Psoas muscle (tissue), 8 donors: Measurements from ENCODE around the gene HDAC2. TPM values are rescaled to one million over a fixed set of nuclear protein-coding genes. Genes with fewer than 3 reads are reported as not detected.

Experiments
- ATAC-seq, 4 donors: fragments of 200-7000 bp; cut with Tn5 transposase; one replicate each; pipeline ENCODE4 v1.9.1; 2020; ENCODE audit warnings: moderate library complexity in 3 of 4, mild to moderate bottlenecking in 2 of 4
- DNase-seq, 2 donors: peaks; one replicate each; pipeline ENCODE4 v3.0.0-alpha.2; 2020
- H3K27ac ChIP-seq: fragments of 200-600 bp; one replicate; pipeline ENCODE4 v1.8.0; 2022
- H3K27me3 ChIP-seq, 3 donors: fragments of 200-600 bp in 1 of 3; one replicate each; pipeline versions ENCODE4 v1.6.1 to v1.8.0; 2013 to 2022; ENCODE audit warnings: low read length in 2 of 3, mild to moderate bottlenecking in 2 of 3, moderate library complexity in 1 of 3; ENCODE audit not compliant: insufficient read depth in 3 of 3
- H3K36me3 ChIP-seq, 2 donors: fragments of 200-600 bp in 1 of 2; one replicate each; pipeline versions ENCODE4 v1.6.1 to v1.8.0; 2013 to 2022; ENCODE audit warnings: low read depth in 1 of 2, mild to moderate bottlenecking in 1 of 2, moderate library complexity in 1 of 2; ENCODE audit not compliant: insufficient read depth in 1 of 2
- H3K4me1 ChIP-seq: fragments of 200-600 bp; one replicate; pipeline ENCODE4 v1.8.0; 2022
- H3K4me3 ChIP-seq: fragments of 200-600 bp; one replicate; pipeline ENCODE4 v1.8.0; 2022; ENCODE audit warnings: mild to moderate bottlenecking
- H3K9me3 ChIP-seq: fragments of 200-600 bp; one replicate; pipeline ENCODE4 v1.8.0; 2022
- CTCF ChIP-seq: fragments of 200-600 bp; IDR thresholded peaks from one replicate; pipeline ENCODE4 v1.8.0; 2022; ENCODE audit warnings: antibody characterized with exemption
- WGBS, 3 donors: extraction: QIAGEN DNeasy Blood & Tissue Kit; methylation state at CpG; one replicate each; pipeline versions ENCODE4 v1.1.6 to v1.1.7; 2013; 5-methylcytosine and 5-hydroxymethylcytosine counted together
- intact Hi-C, 2 donors: fragments of 100-400 bp; cut with DNase I; formaldehyde crosslinking; loops; one replicate each; pipeline versions ENCODE4 v1.11.0 to v1.14.2; 2022
- polyA plus RNA-seq, 3 donors: library from polyadenylated mRNA; stranded (reverse); fragments of 200-250 nt; gene quantifications; one replicate each; pipeline ENCODE4 v1.2.3, GENCODE V29; 2013
- total RNA-seq, 4 donors: library from RNA; stranded (reverse); fragmentation: NEBNext Ultra II Directional in 2 of 4; extraction: Animal tissue kit (Norgen Biotek cat#: 25700) in 2 of 4; gene quantifications; one replicate each; pipeline versions ENCODE4 v1.2.1 to v1.2.4, GENCODE V29; 2021 to 2023
- donor health status: healthy with polysubstance abuse.
- donor health status: DM: no; HTN: no; CAD: no; lungs with moderate emphysema.
- donor health status: Bipolar disorder and iron deficiency.
- donor health status: healthy.
- donor health status: DM: yes; HTN: yes; CAD: no.
- donor health status: DM: no; HTN: no; CAD: no.
- donor health status: DM: no; HTN: no; CAD: no.
- donor health status: DM: yes; HTN: yes; CAD: no.

HDAC2 gene
- total and polyA plus RNA-seq, 7 donors: 39.6 to 74.1 (median 53.3) TPM

GRCh38 chr6:113953346-113953745 is 17.6 kb downstream of the HDAC2 start:
- Histone ChIP-seq H3K4me3 (no peak overlapping the region), H3K4me1 (no peaks in the 10 kb centered on the region), H3K27me3 (no peaks in the 10 kb centered on the region), H3K9me3 (no peaks in the 10 kb centered on the region), H3K27ac (no peak overlapping the region), H3K36me3 (peaks cover 0 to 74% of the 10 kb centered on the region in 2 donors)
- intact Hi-C loops: no loop called here
- DNase-seq (no peak), ATAC-seq (no peak)
- no peak for TF ChIP-seq CTCF

DNA sequence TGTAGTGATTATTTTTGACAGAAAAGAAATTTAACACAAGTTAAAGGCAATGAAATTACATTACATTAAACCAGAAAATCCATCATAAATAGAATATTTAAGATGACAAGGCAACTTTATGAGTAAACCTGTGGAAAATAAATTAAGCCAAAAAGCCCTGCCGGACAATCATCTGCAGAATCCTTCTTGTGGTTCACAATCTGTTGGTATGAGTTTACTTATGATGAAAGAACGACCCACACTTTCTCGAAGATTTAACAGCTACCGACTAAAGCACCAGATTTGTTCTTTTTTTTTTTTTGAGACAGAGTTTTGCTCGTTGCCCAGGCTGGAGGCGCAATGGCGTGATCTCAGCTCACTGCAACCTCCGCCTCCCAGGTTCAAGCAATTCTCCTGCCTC is 21.4 kb downstream of the HDAC2 start:
- intact Hi-C loops: no loop called here
- H3K27ac ChIP-seq: no peak overlapping the region
- DNase-seq (no peak), ATAC-seq (no peak)
- H3K27me3 ChIP-seq: no peaks in the 10 kb centered on the region
- peaks cover 2 to 84% of the 10 kb centered on the region in 2 donors for H3K36me3 ChIP-seq
- H3K4me1 ChIP-seq: no peaks in the 10 kb centered on the region
- WGBS, 3 donors: 83 to 96% (median 93%) methylated on average over 8 of the region's 8 CpGs
- no peaks in the 10 kb centered on the region for H3K9me3 ChIP-seq
- H3K4me3 ChIP-seq: no peak overlapping the region
- TF ChIP-seq CTCF: no peak

- intact Hi-C loops: no loop called here
- ATAC-seq (no peak), DNase-seq (no peak)
- WGBS, 3 donors: 84 to 96% (median 90%) methylated on average over 2 of the region's 2 CpGs
- no peaks in the 10 kb centered on the region for H3K4me1 ChIP-seq
- H3K27ac ChIP-seq: no peak overlapping the region
- H3K27me3 ChIP-seq: no peaks in the 10 kb centered on the region
- TF ChIP-seq CTCF: no peak
- H3K36me3 ChIP-seq: peaks cover 5 to 94% of the 10 kb centered on the region in 2 donors
- no peaks in the 10 kb centered on the region for H3K9me3 ChIP-seq
- no peak overlapping the region for H3K4me3 ChIP-seq
These were observed 26.2 kb downstream of the HDAC2 start for GRCh38 chr6:113944701-113945100.

DNA sequence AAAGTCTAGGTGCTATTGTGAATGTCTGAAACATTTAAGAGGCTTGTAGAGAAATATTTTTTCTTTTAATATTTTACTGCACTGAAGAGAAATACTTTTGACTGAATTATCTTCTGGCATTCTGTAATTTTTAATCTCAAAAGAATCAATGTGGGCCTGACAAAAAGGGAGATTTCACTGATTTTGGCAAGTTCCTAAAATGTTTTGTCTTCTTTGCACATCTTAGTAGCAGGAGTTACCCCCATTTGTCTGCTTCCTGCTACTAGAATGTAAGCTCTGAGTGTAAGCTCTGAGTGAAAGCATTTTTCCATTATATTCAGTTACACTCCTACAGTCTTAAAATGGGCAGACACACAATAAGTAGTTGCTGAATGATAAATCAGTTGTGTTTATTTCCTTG is 31.1 kb downstream of the HDAC2 start:
- intact Hi-C loops: no loop called here
- Histone ChIP-seq H3K36me3 (peaks cover 5 to 66% of the 10 kb centered on the region in 2 donors), H3K4me3 (no peak overlapping the region), H3K27ac (no peak overlapping the region), H3K9me3 (no peaks in the 10 kb centered on the region), H3K4me1 (no peaks in the 10 kb centered on the region), H3K27me3 (no peaks in the 10 kb centered on the region)
- ATAC-seq (no peak), DNase-seq (no peak)
- TF ChIP-seq CTCF: no peak

- TF ChIP-seq CTCF: peak; percentile 78
- 86 to 88% (median 87%) methylated on average over 6 of the region's 6 CpGs for WGBS, 3 donors
- peaks cover 0 to 31% of the 10 kb centered on the region in 2 donors for H3K36me3 ChIP-seq
- no peaks in the 10 kb centered on the region for H3K9me3 ChIP-seq
- intact Hi-C loops: no loop called here
- no peak for DNase-seq
- H3K27me3 ChIP-seq: no peaks in the 10 kb centered on the region
- H3K4me1 ChIP-seq: no peaks in the 10 kb centered on the region
- no peak overlapping the region for H3K27ac ChIP-seq
- no peak overlapping the region for H3K4me3 ChIP-seq
- ATAC-seq: peak in 2 of 4 donors; percentile 62 to 72
These were observed 34.6 kb downstream of the HDAC2 start for GRCh38 chr6:113936093-113936934.
